Hepatocyte (in vitro differentiated cells): ENCODE measurements around the gene FILIP1L. TPM values are rescaled to one million over a fixed set of nuclear protein-coding genes. Genes with fewer than 3 reads are reported as not detected.

Experiments
- DNase-seq: peaks from one replicate; pipeline ENCODE4 v3.0.0-alpha.2; 2016; ENCODE audit warnings: low spot score
- H2AFZ ChIP-seq: fragments of 200-600 bp; sonication (generic); 2 replicates; pipeline ENCODE4 v1.6.0; 2016; ENCODE audit warnings: antibody characterized with exemption, mild to moderate bottlenecking
- H3K27ac ChIP-seq: fragments of 200-600 bp; sonication (generic); 2 replicates; pipeline ENCODE4 v1.5.1; 2016; ENCODE audit warnings: mild to moderate bottlenecking
- H3K27me3 ChIP-seq: fragments of 200-600 bp; sonication (generic); 2 replicates; pipeline ENCODE4 v1.6.1; 2016
- H3K36me3 ChIP-seq: fragments of 200-600 bp; sonication (generic); replicated peaks from 2 replicates; pipeline ENCODE4 v1.5.1; 2016; ENCODE audit warnings: low read depth; ENCODE audit not compliant: insufficient read depth
- H3K4me1 ChIP-seq: fragments of 200-600 bp; sonication (generic); 2 replicates; pipeline ENCODE4 v1.5.1; 2016; ENCODE audit warnings: mild to moderate bottlenecking, moderate library complexity; ENCODE audit not compliant: insufficient read depth
- H3K4me2 ChIP-seq: fragments of 200-600 bp; sonication (generic); 2 replicates; pipeline ENCODE4 v1.6.0; 2016
- H3K4me3 ChIP-seq: fragments of 200-600 bp; sonication (generic); 2 replicates; pipeline ENCODE4 v1.5.1; 2016; ENCODE audit warnings: mild to moderate bottlenecking
- H3K79me2 ChIP-seq: fragments of 200-600 bp; sonication (generic); 2 replicates; pipeline ENCODE4 v1.6.0; 2017; ENCODE audit warnings: mild to moderate bottlenecking
- H3K9me2 ChIP-seq: fragments of 200-600 bp; sonication (generic); replicated peaks from 2 replicates; pipeline ENCODE4 v1.6.0; 2017; ENCODE audit warnings: mild to moderate bottlenecking; ENCODE audit not compliant: insufficient read depth
- H3K9me3 ChIP-seq: fragments of 200-600 bp; sonication (generic); 2 replicates; pipeline ENCODE4 v1.5.1; 2016; ENCODE audit warnings: low read depth, mild to moderate bottlenecking
- H4K20me1 ChIP-seq: fragments of 200-600 bp; sonication (generic); 2 replicates; pipeline ENCODE4 v1.6.0; 2016; ENCODE audit warnings: mild to moderate bottlenecking; ENCODE audit not compliant: insufficient read depth, poor library complexity, severe bottlenecking
- EZH2 ChIP-seq: fragments of 200-600 bp; sonication (generic); IDR thresholded peaks from 2 replicates; pipeline ENCODE4 v1.6.1; 2016; ENCODE audit warnings: antibody characterized with exemption, mild to moderate bottlenecking, borderline replicate concordance
- EZH2phosphoT487 ChIP-seq: fragments of 200-600 bp; sonication (generic); IDR thresholded peaks from one replicate; pipeline ENCODE4 v1.6.1; 2018; ENCODE audit warnings: antibody characterized with exemption, mild to moderate bottlenecking, low read depth, moderate library complexity; ENCODE audit not compliant: unreplicated experiment, severe bottlenecking
- WGBS: methylation state at CpG from one replicate; pipeline ENCODE4 v1.1.6; 2016; ENCODE audit warnings: low lambda C conversion rate; ENCODE audit errors: missing lambda C conversion rate; 5-methylcytosine and 5-hydroxymethylcytosine counted together
- polyA plus RNA-seq: library from polyadenylated mRNA; unstranded; fragments of >200 nt; fragmentation: Nextera tagmentation; extraction: Ambion mirVana; gene quantifications from 2 replicates; pipeline ENCODE4 v1.2.1, GENCODE V29; 2016
- total RNA-seq: library from RNA; depleted of rRNA; stranded (reverse); fragments of >200 nt; gene quantifications from 2 replicates; pipeline ENCODE4 v1.2.3, GENCODE V29; 2014
- TF ChIP-seq, protein P1 (sequence below): fragments of 200-600 bp; sonication (generic); IDR thresholded peaks from 2 replicates; pipeline ENCODE4 v1.5.1; 2016; ENCODE audit warnings: antibody characterized with exemption, mild to moderate bottlenecking; ENCODE audit not compliant: poor library complexity

Gene FILIP1L
- total and polyA plus RNA-seq, 2 experiments from 2014 or later = 48.2 to 49.4 TPM

DNA sequence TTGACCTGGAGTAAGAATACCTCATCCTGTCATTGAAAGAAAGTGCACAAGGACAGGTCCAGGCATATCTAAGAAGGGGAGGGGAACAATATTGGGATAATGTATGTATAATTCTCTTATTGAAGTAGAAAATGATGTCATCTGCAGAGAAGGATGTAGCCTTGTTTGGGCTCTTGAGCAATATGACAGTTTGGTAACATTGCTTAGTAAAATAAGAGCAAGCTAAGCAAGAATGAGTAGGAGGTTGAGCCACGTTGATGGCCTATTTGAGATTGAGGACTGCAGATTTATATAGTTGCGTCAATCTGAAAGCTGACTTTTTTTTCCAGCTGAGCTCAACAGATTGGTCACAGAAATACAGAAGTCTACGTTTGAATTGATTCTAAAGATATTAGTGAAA is 145.2 kb downstream of the FILIP1L start:
- Histone ChIP-seq H3K4me3 (no peak overlapping the region), H3K9me2 (no peaks in the 10 kb centered on the region), H3K79me2 (no peaks in the 10 kb centered on the region), H3K4me1 (peaks cover 13% of the 10 kb centered on the region), H2AFZ (no peak overlapping the region), H3K36me3 (no peaks in the 10 kb centered on the region), H4K20me1 (no peaks in the 10 kb centered on the region), H3K27me3 (no peaks in the 10 kb centered on the region), H3K9me3 (no peaks in the 10 kb centered on the region), H3K4me2 (no peak overlapping the region), H3K27ac (no peak overlapping the region)
- TF ChIP-seq EZH2 (no peak), EZH2phosphoT487 (no peak)
- WGBS = 90% methylated on average over 3 of the region's 3 CpGs
- DNase-seq = no peak

DNA sequence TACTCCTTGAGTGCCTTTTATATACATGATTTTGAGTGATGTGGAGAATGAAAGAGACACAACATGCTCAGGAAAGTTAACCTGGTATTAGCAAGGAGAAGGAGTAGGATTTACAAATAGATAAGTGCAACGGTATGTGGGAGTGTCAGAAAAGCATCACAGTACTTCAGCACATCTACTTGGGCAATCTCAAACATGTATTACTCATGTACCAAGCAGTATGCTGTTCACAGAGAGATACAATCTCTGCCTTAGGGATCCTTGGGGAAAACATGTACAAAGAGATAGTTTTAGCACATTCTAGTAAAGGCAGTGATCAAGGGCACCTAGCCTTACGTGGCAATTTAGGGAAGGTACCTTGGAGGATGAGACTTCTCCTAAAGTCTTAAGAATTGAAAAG is 146.5 kb downstream of the FILIP1L start:
- Histone ChIP-seq H3K36me3 (no peaks in the 10 kb centered on the region), H2AFZ (no peak overlapping the region), H3K9me3 (no peaks in the 10 kb centered on the region), H3K79me2 (no peaks in the 10 kb centered on the region), H3K4me2 (no peak overlapping the region), H3K4me1 (peaks cover 13% of the 10 kb centered on the region), H3K4me3 (no peak overlapping the region), H3K27ac (peak overlapping the region; percentile 82), H4K20me1 (no peaks in the 10 kb centered on the region), H3K27me3 (no peaks in the 10 kb centered on the region), H3K9me2 (no peaks in the 10 kb centered on the region)
- WGBS = 57% methylated on average over 2 of the region's 2 CpGs
- TF ChIP-seq EZH2phosphoT487 (no peak), EZH2 (no peak)
- TF ChIP-seq, protein P1, sequence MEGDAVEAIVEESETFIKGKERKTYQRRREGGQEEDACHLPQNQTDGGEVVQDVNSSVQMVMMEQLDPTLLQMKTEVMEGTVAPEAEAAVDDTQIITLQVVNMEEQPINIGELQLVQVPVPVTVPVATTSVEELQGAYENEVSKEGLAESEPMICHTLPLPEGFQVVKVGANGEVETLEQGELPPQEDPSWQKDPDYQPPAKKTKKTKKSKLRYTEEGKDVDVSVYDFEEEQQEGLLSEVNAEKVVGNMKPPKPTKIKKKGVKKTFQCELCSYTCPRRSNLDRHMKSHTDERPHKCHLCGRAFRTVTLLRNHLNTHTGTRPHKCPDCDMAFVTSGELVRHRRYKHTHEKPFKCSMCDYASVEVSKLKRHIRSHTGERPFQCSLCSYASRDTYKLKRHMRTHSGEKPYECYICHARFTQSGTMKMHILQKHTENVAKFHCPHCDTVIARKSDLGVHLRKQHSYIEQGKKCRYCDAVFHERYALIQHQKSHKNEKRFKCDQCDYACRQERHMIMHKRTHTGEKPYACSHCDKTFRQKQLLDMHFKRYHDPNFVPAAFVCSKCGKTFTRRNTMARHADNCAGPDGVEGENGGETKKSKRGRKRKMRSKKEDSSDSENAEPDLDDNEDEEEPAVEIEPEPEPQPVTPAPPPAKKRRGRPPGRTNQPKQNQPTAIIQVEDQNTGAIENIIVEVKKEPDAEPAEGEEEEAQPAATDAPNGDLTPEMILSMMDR = no peak
- DNase-seq = peak; percentile 31

DNA sequence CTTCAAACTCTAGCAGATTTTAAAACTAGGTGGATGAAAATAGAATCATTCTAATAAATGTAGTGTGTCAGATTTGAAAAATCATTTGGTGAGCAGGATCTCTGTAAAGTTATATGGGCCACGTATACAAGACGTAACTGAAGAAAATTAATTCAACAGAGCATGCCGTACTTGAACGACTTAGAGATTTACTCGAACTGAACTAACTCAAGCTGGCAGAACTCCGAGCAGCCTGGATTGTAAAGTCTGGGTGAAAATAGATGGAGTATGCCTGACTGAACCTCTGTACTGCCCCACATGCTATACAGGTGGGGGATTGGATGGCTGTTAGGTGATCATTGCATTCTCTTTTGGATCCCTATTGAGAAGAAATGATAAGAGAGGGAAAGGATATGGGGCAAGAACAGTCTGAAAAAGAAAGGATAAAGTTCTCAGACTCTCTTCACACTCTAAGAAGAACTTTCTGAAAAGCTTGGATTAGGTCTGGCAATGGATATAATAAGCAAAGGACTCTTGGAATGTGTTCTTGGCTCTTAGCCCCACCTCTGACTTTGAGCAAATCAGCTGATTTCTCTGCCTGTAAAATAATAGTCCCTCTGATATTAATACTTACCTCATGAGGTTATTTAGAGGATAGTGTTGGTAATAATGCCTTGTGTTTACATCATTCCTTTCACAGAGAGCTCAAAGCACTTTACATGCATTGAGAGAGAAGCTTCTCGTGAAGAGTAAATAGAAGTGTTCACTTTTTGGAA is 147.5 kb downstream of the FILIP1L start:
- no peaks in the 10 kb centered on the region for H3K79me2 ChIP-seq
- H3K4me3 ChIP-seq = no peak overlapping the region
- H3K36me3 ChIP-seq = no peaks in the 10 kb centered on the region
- no peak overlapping the region for H3K4me2 ChIP-seq
- no peak for TF ChIP-seq EZH2
- TF ChIP-seq EZH2phosphoT487 = no peak
- TF ChIP-seq, protein P1 = no peak
- no peaks in the 10 kb centered on the region for H3K9me3 ChIP-seq
- H3K27me3 ChIP-seq = no peaks in the 10 kb centered on the region
- 89% methylated on average over 7 of the region's 7 CpGs for WGBS
- no peak overlapping the region for H2AFZ ChIP-seq
- H3K4me1 ChIP-seq = peaks cover 13% of the 10 kb centered on the region
- H3K9me2 ChIP-seq = no peaks in the 10 kb centered on the region
- DNase-seq = no peak
- peak overlapping the region; percentile 82 for H3K27ac ChIP-seq
- no peaks in the 10 kb centered on the region for H4K20me1 ChIP-seq

DNA sequence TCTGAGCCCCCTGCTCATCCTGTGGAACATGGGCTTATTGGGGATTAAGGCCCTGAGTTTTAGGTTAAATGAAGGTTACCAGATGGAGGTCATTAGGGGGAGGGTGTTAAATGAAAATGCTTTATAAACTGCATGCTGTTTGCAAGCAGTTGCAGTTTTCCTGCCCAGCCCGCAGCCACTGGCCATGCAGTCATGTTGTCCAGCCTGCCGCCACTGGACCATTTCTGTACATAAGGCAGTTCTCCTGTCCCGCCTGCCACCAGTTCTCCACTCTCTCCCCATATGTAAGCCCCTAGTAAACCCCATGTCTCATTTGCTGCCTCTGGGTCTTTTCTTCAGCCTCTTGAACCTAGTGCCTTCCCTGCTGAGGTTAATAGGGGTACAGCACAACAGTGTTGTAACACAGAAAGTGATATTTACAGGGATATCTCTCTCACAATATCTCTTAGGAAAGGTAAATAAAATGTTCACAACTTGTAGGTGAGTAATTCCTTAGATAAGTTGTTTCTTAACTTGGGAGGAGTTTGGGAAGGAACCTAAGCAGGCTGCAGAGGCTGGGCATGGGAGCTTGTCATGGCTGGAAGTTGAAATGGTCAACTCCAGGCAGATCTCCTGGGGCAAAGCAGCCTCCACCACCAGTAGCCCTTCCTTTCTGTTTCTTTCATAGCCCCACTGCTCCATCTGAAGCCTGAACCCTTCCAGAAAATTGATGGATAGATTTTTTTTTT is 148.5 kb downstream of the FILIP1L start:
- Histone ChIP-seq H3K4me2 (no peak overlapping the region), H3K9me2 (no peaks in the 10 kb centered on the region), H3K27ac (peak overlapping the region; percentile 82), H3K4me1 (peaks cover 13% of the 10 kb centered on the region), H4K20me1 (no peaks in the 10 kb centered on the region), H3K79me2 (no peaks in the 10 kb centered on the region), H3K4me3 (no peak overlapping the region), H3K36me3 (no peaks in the 10 kb centered on the region), H3K27me3 (no peaks in the 10 kb centered on the region), H2AFZ (no peak overlapping the region), H3K9me3 (no peaks in the 10 kb centered on the region)
- DNase-seq = peak; percentile 19
- TF ChIP-seq, protein P1 = no peak
- TF ChIP-seq EZH2 (no peak), EZH2phosphoT487 (no peak)
- WGBS = 92% methylated on average over 3 of the region's 3 CpGs
